SK-N-SH (cell line): Measurements from ENCODE around the gene INO80. TPM values are rescaled to one million over a fixed set of nuclear protein-coding genes. Genes with fewer than 3 reads are reported as not detected.

Experiments
- CTCF ChIA-PET: fragments of 300-600, 350-600 bp; formaldehyde crosslinking; extraction: SDS; loops from one replicate; lab custom pipeline; 2021; lab: Yijun Ruan, JAX
- POLR2A ChIA-PET: fragments of 350-600 bp; sonication (Branson Sonifier 250); formaldehyde crosslinking; extraction: SDS; loops from one replicate; lab custom pipeline; 2020; ENCODE audit warnings: antibody characterized with exemption, inconsistent platforms; lab: Yijun Ruan, JAX
- DNase-seq: peaks from one replicate; pipeline ENCODE4 v3.0.0; 2012
- H2AFZ ChIP-seq: fragments of 200-600 bp; sonication (generic); 2 replicates; pipeline ENCODE4 v1.8.1; 2016; ENCODE audit warnings: antibody characterized with exemption, mild to moderate bottlenecking, low read depth
- H3F3A ChIP-seq: fragments of 200-600 bp; sonication (generic); replicated peaks from 2 replicates; pipeline ENCODE3; 2016; ENCODE audit warnings: antibody characterized with exemption, mild to moderate bottlenecking; ENCODE audit not compliant: insufficient read depth
- H3K27ac ChIP-seq, 2 experiments: fragments of 200-500 bp in 1 of 2; fragments of 200-600 bp in 1 of 2; sonication (Bioruptor generic) in 1 of 2; sonication (generic), shearing (Covaris generic) in 1 of 2; 2 replicates each; pipeline versions ENCODE4 v1.5.1 to v1.6.1; 2014 to 2016; ENCODE audit warnings: low read depth in 2 of 2, inconsistent platforms in 1 of 2, low read length in 1 of 2, mild to moderate bottlenecking in 1 of 2, mixed read lengths in 1 of 2
- H3K27me3 ChIP-seq: fragments of 200-600 bp; sonication (generic), shearing (Covaris generic); 2 replicates; pipeline ENCODE4 v1.6.1; 2016; ENCODE audit warnings: mixed run types; ENCODE audit not compliant: insufficient read depth
- H3K36me3 ChIP-seq, 2 experiments: fragments of 200-500 bp in 1 of 2; fragments of 200-600 bp in 1 of 2; sonication (Bioruptor generic) in 1 of 2; sonication (generic) in 1 of 2; replicated peaks in 1 of 2; 2 replicates each; pipeline versions ENCODE3 to v1.5.1; 2014 to 2016; ENCODE audit warnings: low read length in 1 of 2, mild to moderate bottlenecking in 1 of 2; ENCODE audit not compliant: insufficient read depth in 2 of 2, control insufficient read depth in 1 of 2
- H3K4me1 ChIP-seq, 2 experiments: fragments of 200-500 bp in 1 of 2; fragments of 200-600 bp in 1 of 2; sonication (Bioruptor generic) in 1 of 2; sonication (generic), shearing (Covaris generic) in 1 of 2; 2 replicates each; pipeline versions ENCODE4 v1.5.1 to v1.6.1; 2014 to 2016; ENCODE audit warnings: low read depth in 1 of 2, low read length in 1 of 2, mixed run types in 1 of 2; ENCODE audit not compliant: insufficient read depth in 2 of 2, control insufficient read depth in 1 of 2
- H3K4me2 ChIP-seq: fragments of 200-600 bp; sonication (generic), shearing (Covaris generic); 2 replicates; pipeline ENCODE4 v1.6.1; 2017; ENCODE audit warnings: mixed run types
- H3K4me3 ChIP-seq, 2 experiments: fragments of 200-500 bp in 1 of 2; fragments of 200-600 bp in 1 of 2; sonication (Bioruptor generic) in 1 of 2; sonication (generic), shearing (Covaris generic) in 1 of 2; 2 replicates each; pipeline versions ENCODE4 v1.5.1 to v1.8.1; 2014 to 2016; ENCODE audit warnings: low read depth in 2 of 2, inconsistent platforms in 1 of 2, low read length in 1 of 2, mild to moderate bottlenecking in 1 of 2, mixed read lengths in 1 of 2, moderate library complexity in 1 of 2
- H3K79me2 ChIP-seq: fragments of 200-600 bp; sonication (generic); 2 replicates; pipeline ENCODE4 v1.8.1; 2017; ENCODE audit warnings: mild to moderate bottlenecking; ENCODE audit not compliant: insufficient read depth
- H3K9ac ChIP-seq: fragments of 200-600 bp; sonication (generic); 2 replicates; pipeline ENCODE4 v1.6.1; 2017; ENCODE audit warnings: mixed run types
- H3K9me2 ChIP-seq: fragments of 200-600 bp; sonication (generic); 2 replicates; pipeline ENCODE4 v1.6.1; 2017; ENCODE audit warnings: mixed run types
- H3K9me3 ChIP-seq: fragments of 200-600 bp; sonication (generic); 2 replicates; pipeline ENCODE4 v1.6.1; 2017; ENCODE audit warnings: mixed run types, mild to moderate bottlenecking, moderate library complexity
- H4K20me1 ChIP-seq: fragments of 200-600 bp; sonication (generic); 2 replicates; pipeline ENCODE4 v1.6.1; 2017; ENCODE audit warnings: mild to moderate bottlenecking, mixed run types; ENCODE audit not compliant: insufficient read depth
- EP300 ChIP-seq, 2 experiments: IDR thresholded peaks; 2 replicates each; pipeline versions ENCODE4 v1.4.0 to v1.6.1; 2012; ENCODE audit warnings: borderline replicate concordance in 1 of 2, low read depth in 1 of 2, low read length in 1 of 2
- EZH2phosphoT487 ChIP-seq: fragments of 200-600 bp; sonication (generic); IDR thresholded peaks from 2 replicates; pipeline ENCODE4 v1.6.1; 2017; ENCODE audit warnings: low read depth, mixed run types, mild to moderate bottlenecking, antibody characterized with exemption, moderate library complexity, borderline replicate concordance
- FOSL2 ChIP-seq: IDR thresholded peaks from 2 replicates; pipeline ENCODE4 v1.4.0; 2012; ENCODE audit warnings: low read depth, mild to moderate bottlenecking, moderate library complexity, borderline replicate concordance
- FOXM1 ChIP-seq: IDR thresholded peaks from 2 replicates; pipeline ENCODE4 v1.4.0; 2012; ENCODE audit warnings: low read depth, mild to moderate bottlenecking
- MXI1 ChIP-seq: IDR thresholded peaks from 2 replicates; pipeline ENCODE4 v1.6.1; 2012; ENCODE audit warnings: mild to moderate bottlenecking, low read depth, low read length, improper control_type of control experiment
- RFX5 ChIP-seq: IDR thresholded peaks from 2 replicates; pipeline ENCODE4 v1.6.1; 2012; ENCODE audit warnings: mild to moderate bottlenecking, improper control_type of control experiment, low read length
- RXRA ChIP-seq: IDR thresholded peaks from 2 replicates; pipeline ENCODE4 v1.4.0; 2012; ENCODE audit warnings: low read depth, mild to moderate bottlenecking, borderline replicate concordance
- SMC3 ChIP-seq: IDR thresholded peaks from 2 replicates; pipeline ENCODE4 v1.6.1; 2012; ENCODE audit warnings: low read depth, low read length, improper control_type of control experiment
- TEAD4 ChIP-seq: IDR thresholded peaks from 2 replicates; pipeline ENCODE4 v1.4.0; 2012; ENCODE audit warnings: mild to moderate bottlenecking, borderline replicate concordance; ENCODE audit not compliant: insufficient read depth
- WGBS: methylation state at CpG from one replicate; pipeline ENCODE4 v1.1.6; 2017; ENCODE audit warnings: low lambda C conversion rate; 5-methylcytosine and 5-hydroxymethylcytosine counted together
- polyA plus RNA-seq, 3 experiments: library from polyadenylated mRNA; depleted of rRNA; stranded (reverse); fragments of >200 nt; gene quantifications; 2 replicates each; pipeline ENCODE4 v1.2.3, GENCODE V29; 2012
- TF ChIP-seq, protein P1 (sequence below): IDR thresholded peaks from 2 replicates; pipeline ENCODE4 v1.4.0; 2012; ENCODE audit warnings: low read depth, borderline replicate concordance
- TF ChIP-seq, protein P2 (sequence below): IDR thresholded peaks from 2 replicates; pipeline ENCODE4 v1.4.0; 2012; ENCODE audit warnings: low read depth, borderline replicate concordance

Gene INO80
- polyA plus RNA-seq, 1 of the 3 experiments (the other 2 are of a cell fraction) = 4.6 TPM

DNA sequence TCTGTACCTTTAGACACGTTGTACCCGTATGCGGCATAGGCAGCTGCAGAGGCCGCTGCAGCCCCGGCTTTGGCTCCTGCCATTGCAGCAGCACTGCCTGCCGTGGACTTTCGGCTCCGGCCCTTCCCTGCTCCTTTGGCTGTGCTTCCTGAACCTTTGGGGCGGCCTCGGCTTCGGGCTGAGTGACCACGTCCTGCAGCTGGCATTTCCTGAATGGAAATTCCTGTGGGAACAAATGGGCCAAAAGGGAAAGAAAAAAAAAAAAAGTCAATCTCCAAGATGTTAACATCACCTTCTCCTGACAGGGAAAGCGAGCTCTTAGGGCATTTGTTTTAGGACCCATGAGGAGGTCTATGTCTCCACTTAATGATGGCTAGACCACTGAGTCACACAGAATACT lies 133.2 kb downstream of the INO80 start (continued):
- TF ChIP-seq, protein P1, sequence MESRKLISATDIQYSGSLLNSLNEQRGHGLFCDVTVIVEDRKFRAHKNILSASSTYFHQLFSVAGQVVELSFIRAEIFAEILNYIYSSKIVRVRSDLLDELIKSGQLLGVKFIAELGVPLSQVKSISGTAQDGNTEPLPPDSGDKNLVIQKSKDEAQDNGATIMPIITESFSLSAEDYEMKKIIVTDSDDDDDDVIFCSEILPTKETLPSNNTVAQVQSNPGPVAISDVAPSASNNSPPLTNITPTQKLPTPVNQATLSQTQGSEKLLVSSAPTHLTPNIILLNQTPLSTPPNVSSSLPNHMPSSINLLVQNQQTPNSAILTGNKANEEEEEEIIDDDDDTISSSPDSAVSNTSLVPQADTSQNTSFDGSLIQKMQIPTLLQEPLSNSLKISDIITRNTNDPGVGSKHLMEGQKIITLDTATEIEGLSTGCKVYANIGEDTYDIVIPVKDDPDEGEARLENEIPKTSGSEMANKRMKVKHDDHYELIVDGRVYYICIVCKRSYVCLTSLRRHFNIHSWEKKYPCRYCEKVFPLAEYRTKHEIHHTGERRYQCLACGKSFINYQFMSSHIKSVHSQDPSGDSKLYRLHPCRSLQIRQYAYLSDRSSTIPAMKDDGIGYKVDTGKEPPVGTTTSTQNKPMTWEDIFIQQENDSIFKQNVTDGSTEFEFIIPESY = no peak
- TF ChIP-seq RFX5 (no peak), MXI1 (no peak), TEAD4 (peak; percentile 73), EP300 (IDR thresholded peaks at IDR 0.05; ENCODE audit: borderline replicate concordance in 1 of 2, low read depth in 1 of 2, low read length in 1 of 2) (0 out of 4 replicates have a peak, but pooled peaks of 1 of the 2 experiments have one; percentile 41), FOSL2 (0 out of 2 replicates have a peak, but pooled peaks have one; percentile 21), EZH2phosphoT487 (no peak), FOXM1 (no peak), RXRA (peak; percentile 37; the same call in 1 of the 2 replicates)
- TF ChIP-seq, all 33 proteins: peak for 9

DNA sequence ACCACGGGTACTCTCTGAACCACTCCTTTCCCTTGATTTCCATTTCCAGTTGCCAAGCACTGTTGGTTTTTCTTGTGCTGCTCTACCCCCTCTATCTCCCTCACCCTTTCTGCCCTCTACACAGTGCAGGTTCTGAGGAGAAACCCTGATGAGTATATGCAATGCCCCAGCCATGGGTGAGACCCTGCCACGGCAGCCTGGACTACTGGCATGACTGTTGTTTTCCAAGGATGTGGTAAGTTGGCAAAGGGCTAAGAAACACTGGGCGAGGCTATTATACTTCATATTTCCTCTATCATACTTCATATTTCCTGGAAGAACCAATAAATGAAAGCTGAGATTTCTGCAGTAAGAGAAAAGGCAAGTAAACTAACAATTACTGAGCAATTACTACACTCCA lies 134.9 kb downstream of the INO80 start:
- no peaks in the 10 kb centered on the region for H4K20me1 ChIP-seq
- CTCF ChIA-PET = interaction anchor here (0.7 to 1.3 kb wide), 4 partner anchors 39 to 77 kb away, joined by 3 to 4 read pairs (median 3); no protein-coding TSS in a partner anchor
- DNase-seq = no peak
- POLR2A ChIA-PET = no interaction called here
- no peak overlapping the region for H3K4me2 ChIP-seq
- no peaks in the 10 kb centered on the region for H3K9me2 ChIP-seq
- H3K9me3 ChIP-seq = no peaks in the 10 kb centered on the region
- H3K4me3 ChIP-seq = no peak overlapping the region
- H3K36me3 ChIP-seq = peaks cover 60 to 84% of the 10 kb centered on the region in 2 experiments
- H3K9ac ChIP-seq = no peak overlapping the region
- peaks cover 44% of the 10 kb centered on the region for H3F3A ChIP-seq
- peaks cover 0 to 38% of the 10 kb centered on the region in 2 experiments; a peak in 2 of 4 replicates for H3K4me1 ChIP-seq
- no peak overlapping the region; a peak in 1 of 4 replicates for H3K27ac ChIP-seq
- no peaks in the 10 kb centered on the region for H3K27me3 ChIP-seq
- H2AFZ ChIP-seq = no peak overlapping the region
- 97% methylated on average over 3 of the region's 3 CpGs for WGBS
- TF ChIP-seq, protein P2, sequence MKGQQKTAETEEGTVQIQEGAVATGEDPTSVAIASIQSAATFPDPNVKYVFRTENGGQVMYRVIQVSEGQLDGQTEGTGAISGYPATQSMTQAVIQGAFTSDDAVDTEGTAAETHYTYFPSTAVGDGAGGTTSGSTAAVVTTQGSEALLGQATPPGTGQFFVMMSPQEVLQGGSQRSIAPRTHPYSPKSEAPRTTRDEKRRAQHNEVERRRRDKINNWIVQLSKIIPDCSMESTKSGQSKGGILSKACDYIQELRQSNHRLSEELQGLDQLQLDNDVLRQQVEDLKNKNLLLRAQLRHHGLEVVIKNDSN = no peak
- no peak for TF ChIP-seq RXRA
- TF ChIP-seq SMC3 = no peak
- TF ChIP-seq FOSL2 = no peak
- TF ChIP-seq, protein P1 = no peak
- no peaks in the 10 kb centered on the region for H3K79me2 ChIP-seq
